ENCODE measurements around the gene PCK1. TPM values are rescaled to one million over a fixed set of nuclear protein-coding genes. Genes with fewer than 3 reads are reported as not detected.

PCK1 gene
- total RNA-seq, 2 donors from 2014 or later = not detected

- TF ChIP-seq CTCF (conservative IDR thresholded peaks at IDR 0.05) = no peak
- H3K36me3 Mint-ChIP-seq (ENCODE audit: low read depth) = no peaks in the 10 kb centered on the region
- no peak overlapping the region for H3K4me3 Mint-ChIP-seq
- Histone ChIP-seq H3K4me3 (ENCODE audit: low read length) (no peak overlapping the region), H3K9ac (ENCODE audit: extremely low read depth, low read length, poor library complexity, severe bottlenecking) (no peak overlapping the region), H3K9me3 (ENCODE audit: control insufficient read depth, low read length) (no peaks in the 10 kb centered on the region), H3K27ac (ENCODE audit: low read depth, low read length) (no peak overlapping the region), H3K4me1 (ENCODE audit: control insufficient read depth, insufficient read depth, low read length) (no peaks in the 10 kb centered on the region), H3K36me3 (ENCODE audit: control insufficient read depth, insufficient read depth, low read length) (no peaks in the 10 kb centered on the region), H3K27me3 (ENCODE audit: control insufficient read depth, insufficient read depth, low read length, poor library complexity, severe bottlenecking) (no peaks in the 10 kb centered on the region)
- H3K27me3 Mint-ChIP-seq (ENCODE audit: insufficient read depth) = no peaks in the 10 kb centered on the region
- H3K9me3 Mint-ChIP-seq = no peaks in the 10 kb centered on the region
- H3K27ac Mint-ChIP-seq = no peak overlapping the region
- no peaks in the 10 kb centered on the region for H3K4me1 Mint-ChIP-seq
- DNase-seq = no peak
- WGBS, 2 experiments (ENCODE audit: insufficient coverage in 1 of 2, insufficient read length in 1 of 2) = 95 to 98% methylated on average over 12 of the region's 12 CpGs
These were observed 2.6 kb downstream of the PCK1 start for GRCh38 chr20:57563522-57563921.

GRCh38 chr20:57564180-57564802 lies 3.4 kb downstream of the PCK1 start:
- WGBS, 2 experiments (ENCODE audit: insufficient coverage in 1 of 2, insufficient read length in 1 of 2) = 92 to 93% methylated on average over 10 to 14 of the region's 14 CpGs
- no peak overlapping the region for H3K4me3 ChIP-seq (ENCODE audit: low read length)
- Mint-ChIP-seq H3K9me3 (no peaks in the 10 kb centered on the region), H3K27me3 (ENCODE audit: insufficient read depth) (peaks cover 2% of the 10 kb centered on the region), H3K36me3 (ENCODE audit: low read depth) (no peaks in the 10 kb centered on the region), H3K4me3 (no peak overlapping the region), H3K27ac (no peak overlapping the region), H3K4me1 (no peaks in the 10 kb centered on the region)
- DNase-seq = no peak
- TF ChIP-seq CTCF (conservative IDR thresholded peaks at IDR 0.05) = no peak
- no peaks in the 10 kb centered on the region for H3K36me3 ChIP-seq (ENCODE audit: control insufficient read depth, insufficient read depth, low read length)
- H3K9ac ChIP-seq (ENCODE audit: extremely low read depth, low read length, poor library complexity, severe bottlenecking) = no peak overlapping the region
- H3K4me1 ChIP-seq (ENCODE audit: control insufficient read depth, insufficient read depth, low read length) = no peaks in the 10 kb centered on the region
- no peak overlapping the region for H3K27ac ChIP-seq (ENCODE audit: low read depth, low read length)
- no peaks in the 10 kb centered on the region for H3K9me3 ChIP-seq (ENCODE audit: control insufficient read depth, low read length)
- H3K27me3 ChIP-seq (ENCODE audit: control insufficient read depth, insufficient read depth, low read length, poor library complexity, severe bottlenecking) = no peaks in the 10 kb centered on the region

- DNase-seq = no peak
- 91 to 93% methylated on average over 9 to 11 of the region's 11 CpGs for WGBS, 2 experiments (ENCODE audit: insufficient coverage in 1 of 2, insufficient read length in 1 of 2)
- no peak overlapping the region for H3K4me3 Mint-ChIP-seq
- Histone ChIP-seq H3K27me3 (ENCODE audit: control insufficient read depth, insufficient read depth, low read length, poor library complexity, severe bottlenecking) (no peaks in the 10 kb centered on the region), H3K36me3 (ENCODE audit: control insufficient read depth, insufficient read depth, low read length) (no peaks in the 10 kb centered on the region), H3K9ac (ENCODE audit: extremely low read depth, low read length, poor library complexity, severe bottlenecking) (no peak overlapping the region), H3K4me3 (ENCODE audit: low read length) (no peak overlapping the region), H3K27ac (ENCODE audit: low read depth, low read length) (no peak overlapping the region), H3K9me3 (ENCODE audit: control insufficient read depth, low read length) (no peaks in the 10 kb centered on the region), H3K4me1 (ENCODE audit: control insufficient read depth, insufficient read depth, low read length) (no peaks in the 10 kb centered on the region)
- H3K9me3 Mint-ChIP-seq = no peaks in the 10 kb centered on the region
- H3K27me3 Mint-ChIP-seq (ENCODE audit: insufficient read depth) = peaks cover 2% of the 10 kb centered on the region
- H3K27ac Mint-ChIP-seq = no peak overlapping the region
- H3K4me1 Mint-ChIP-seq = no peaks in the 10 kb centered on the region
- no peak for TF ChIP-seq CTCF (conservative IDR thresholded peaks at IDR 0.05)
- H3K36me3 Mint-ChIP-seq (ENCODE audit: low read depth) = no peaks in the 10 kb centered on the region
These were observed 4.2 kb downstream of the PCK1 start for GRCh38 chr20:57564951-57565642.

All from endodermal cell (in vitro differentiated cells).